GM21447 (cell line): ENCODE measurements around the gene HCFC2.
"Not testable (repeated sequence)": the region's sequence is repeated elsewhere in the genome, so short reads cannot be mapped to it uniquely, and the experiment has no call there.

Experiments
- ATAC-seq: cut with Tn5 transposase; IDR thresholded peaks from one replicate; pipeline ENCODE4 v1.9.1; 2021; ENCODE audit not compliant: unreplicated experiment

The HCFC2 gene

DNA sequence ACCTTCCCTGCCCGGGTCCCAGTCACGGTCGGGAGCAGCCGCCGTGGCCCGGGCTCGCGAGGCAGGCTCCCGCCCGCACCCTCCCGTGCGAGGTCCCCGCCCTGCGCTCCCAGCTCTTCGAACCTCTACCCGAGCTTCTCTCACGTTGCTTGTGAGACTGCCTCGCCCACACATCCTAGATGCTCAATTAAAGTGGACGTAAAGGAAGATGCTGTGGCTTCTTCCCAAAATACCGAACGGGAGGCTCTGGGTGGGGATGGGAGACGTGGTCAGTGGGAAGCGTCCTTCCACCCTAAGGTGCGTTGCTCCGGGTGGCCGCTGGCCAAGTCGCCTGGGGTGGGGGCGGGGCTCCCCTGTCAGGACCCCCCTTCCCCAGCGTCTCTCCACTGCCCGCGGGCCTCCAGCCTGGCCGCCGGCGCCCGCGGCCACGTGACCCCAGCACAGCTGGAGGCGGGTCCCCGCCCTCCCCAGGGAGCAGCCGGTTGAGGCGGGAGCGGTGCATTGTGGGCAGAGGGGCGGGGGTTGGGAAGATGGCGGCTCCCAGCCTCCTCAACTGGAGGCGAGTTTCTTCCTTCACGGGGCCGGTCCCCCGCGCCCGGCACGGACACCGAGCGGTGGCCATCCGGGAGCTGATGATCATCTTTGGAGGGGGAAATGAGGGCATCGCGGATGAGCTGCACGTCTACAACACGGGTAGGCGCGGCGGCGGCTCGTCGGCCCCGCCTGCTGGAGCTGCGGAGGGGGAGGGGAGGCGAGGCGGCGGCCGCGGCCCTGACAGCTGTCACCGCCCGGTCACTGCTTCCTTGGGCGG lies at the start of gene HCFC2:
TSS of gene HCFC2 (plus strand) at position 501 of the 811 bp plus-strand sequence. CDS start at position 531, 30 bp downstream.
- peak; percentile 83 for ATAC-seq

DNA sequence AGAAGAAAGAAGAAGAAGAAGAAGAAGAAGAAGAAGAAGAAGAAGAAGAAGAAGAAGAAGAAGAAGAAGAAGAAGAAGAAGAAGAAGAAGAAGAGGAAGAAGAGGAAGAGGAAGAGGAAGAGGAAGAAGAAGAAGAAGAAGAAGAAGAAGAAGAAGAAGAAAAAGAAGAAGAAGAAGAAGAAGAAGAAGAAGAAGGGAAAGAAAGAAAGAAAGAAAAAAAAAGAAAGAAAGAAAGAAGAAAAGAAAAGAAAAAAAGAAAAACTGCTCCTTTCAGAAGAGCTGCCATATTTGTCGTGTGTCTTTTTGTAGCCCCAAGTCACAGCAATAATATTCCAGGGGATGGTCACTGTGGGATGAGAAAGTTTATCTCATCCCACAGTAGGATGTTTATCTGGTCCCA lies 42.5 kb upstream of the HCFC2 start:
- not testable (repeated sequence) for ATAC-seq

DNA sequence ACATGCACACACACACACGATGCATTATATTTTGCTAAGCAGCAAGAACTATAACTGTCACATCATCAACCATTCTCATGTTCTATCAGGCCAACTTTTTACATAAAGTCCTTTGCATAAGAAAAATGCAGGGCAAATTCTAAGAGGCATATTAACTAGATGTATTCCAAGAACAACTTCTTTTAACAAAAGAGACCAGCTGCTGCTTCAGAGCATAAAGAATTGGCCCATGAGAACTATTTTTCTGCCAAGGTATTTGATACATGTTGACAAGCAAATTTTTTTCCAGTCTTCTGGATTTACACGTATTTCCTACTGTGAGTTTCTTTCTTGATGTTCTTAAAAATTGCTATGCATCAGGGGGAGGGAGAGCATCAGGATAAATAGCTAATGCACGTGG lies 41.5 kb upstream of the HCFC2 start:
- no peak for ATAC-seq

DNA sequence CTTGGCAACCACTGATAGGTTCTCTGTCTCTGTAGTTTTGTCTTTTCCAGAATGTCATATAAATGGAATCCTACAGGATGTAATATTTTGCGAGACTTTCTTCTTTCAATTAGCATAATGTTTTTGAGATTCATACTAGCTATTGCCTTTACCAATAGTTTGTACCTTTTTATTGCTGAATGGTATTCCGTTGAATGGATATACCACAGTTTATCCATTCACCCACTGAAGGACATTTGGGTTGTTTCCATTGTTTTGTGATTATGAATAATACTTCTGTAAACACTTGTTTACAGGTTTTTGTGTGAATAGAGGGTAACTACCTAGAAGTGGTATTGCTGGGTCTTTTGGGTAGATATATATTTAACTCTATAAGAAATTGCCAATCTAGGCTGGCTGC lies 40.6 kb upstream of the HCFC2 start:
- no peak for ATAC-seq

GRCh38 chr12:104024348-104024747 lies 40.0 kb upstream of the HCFC2 start:
- no peak for ATAC-seq

DNA sequence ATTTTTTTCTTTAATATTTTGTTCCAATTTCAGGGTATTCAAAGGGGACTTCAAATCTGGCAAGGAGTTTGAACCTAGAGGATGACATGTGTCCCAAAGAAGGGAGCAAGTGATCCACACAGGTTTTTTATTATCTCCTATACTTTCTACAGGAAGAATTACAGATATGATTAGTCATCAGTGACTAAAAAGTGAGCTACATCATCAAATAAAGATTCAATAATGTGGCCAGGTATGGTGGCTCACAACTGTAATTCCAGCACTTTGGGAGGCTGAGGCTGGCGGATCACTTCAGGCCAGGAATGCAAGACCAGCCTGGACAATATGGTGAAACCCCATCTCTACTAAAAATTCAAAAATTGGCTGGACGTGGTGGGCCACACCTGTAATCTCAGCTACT lies 38.6 kb upstream of the HCFC2 start:
- no peak for ATAC-seq

DNA sequence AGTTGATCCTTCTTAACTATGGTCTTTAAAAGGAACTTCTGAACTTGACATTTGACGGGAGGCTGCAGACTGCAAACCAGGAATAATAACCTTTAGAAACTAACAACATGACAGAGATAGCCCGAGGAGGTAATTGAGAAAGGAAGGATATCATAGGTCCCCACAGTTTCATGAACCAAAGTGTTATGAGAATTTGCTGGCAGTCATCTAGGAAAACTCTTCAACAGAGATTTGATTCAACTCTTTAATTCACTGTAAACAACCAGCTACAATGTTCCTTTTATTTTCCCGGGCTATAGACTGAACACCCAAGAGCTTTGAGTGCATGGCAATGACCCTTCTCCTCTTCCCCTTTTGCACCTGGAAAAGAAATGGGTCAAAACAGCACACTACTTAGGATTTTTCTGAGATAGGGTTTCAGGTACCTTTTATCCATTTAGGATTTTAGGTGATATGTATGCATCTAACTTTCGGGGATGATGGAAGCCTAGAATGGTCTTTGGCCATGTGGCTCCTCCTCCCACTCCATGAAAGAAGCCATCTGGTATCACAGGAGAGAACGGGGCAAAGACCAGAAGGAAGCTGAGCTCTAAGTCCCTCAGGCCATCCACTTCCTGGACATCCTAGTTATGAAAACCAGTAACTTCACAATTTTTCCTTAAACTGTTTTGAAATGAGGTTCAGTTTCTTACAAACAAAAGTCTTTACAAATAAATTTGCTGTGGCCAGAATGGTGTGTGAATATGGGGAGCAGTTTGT lies 37.3 kb upstream of the HCFC2 start:
- no peak for ATAC-seq

GRCh38 chr12:104030596-104030995 lies 33.7 kb upstream of the HCFC2 start:
- not testable (repeated sequence) for ATAC-seq

- not testable (repeated sequence) for ATAC-seq
These were observed 28.2 kb upstream of the HCFC2 start for GRCh38 chr12:104036143-104036542.

DNA sequence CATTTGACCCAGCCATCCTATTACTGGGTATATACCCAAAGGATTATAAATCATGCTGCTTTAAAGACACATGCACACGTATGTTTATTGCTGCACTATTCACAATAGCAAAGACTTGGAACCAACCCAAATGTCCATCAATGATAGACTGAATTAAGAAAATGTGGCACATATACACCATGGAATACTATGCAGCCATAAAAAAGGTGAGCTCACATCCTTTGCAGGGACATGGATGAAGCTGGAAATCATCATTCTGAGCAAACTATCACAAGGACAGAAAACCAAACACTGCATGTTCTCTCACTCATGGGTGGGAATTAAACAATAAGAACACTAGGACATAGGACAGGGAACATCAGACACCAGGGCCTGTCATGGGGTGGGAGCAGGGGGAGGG lies 24.6 kb upstream of the HCFC2 start:
- not testable (repeated sequence) for ATAC-seq

- no peak for ATAC-seq
These were observed 21.8 kb upstream of the HCFC2 start for GRCh38 chr12:104042580-104042979.

- ATAC-seq = no peak
These were observed 20.2 kb upstream of the HCFC2 start for GRCh38 chr12:104044158-104044557.

- no peak for ATAC-seq
These were observed 18.0 kb upstream of the HCFC2 start for GRCh38 chr12:104046306-104046705.

DNA sequence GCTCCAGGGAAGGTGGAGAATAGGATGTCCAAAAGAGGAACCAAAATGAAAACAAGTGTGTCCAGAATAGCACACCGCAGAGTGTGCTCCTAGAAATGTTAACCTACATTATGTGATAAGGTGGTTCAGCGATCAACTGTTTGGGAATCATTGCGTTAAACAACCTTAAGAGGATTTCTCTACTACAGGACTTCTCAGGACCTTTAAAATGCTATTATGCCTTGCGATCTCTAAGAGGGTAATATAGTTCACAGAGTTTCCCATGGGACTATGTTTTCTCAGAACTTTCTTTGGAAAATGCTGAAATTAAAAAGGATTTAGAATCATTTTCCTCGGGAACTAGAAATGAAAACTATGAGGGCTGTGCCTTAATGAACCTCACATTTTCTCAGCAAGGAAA lies 16.2 kb upstream of the HCFC2 start:
- no peak for ATAC-seq

- ATAC-seq = no peak
These were observed 15.5 kb upstream of the HCFC2 start for GRCh38 chr12:104048811-104049210.

GRCh38 chr12:104049278-104049902 lies 14.9 kb upstream of the HCFC2 start:
- no peak for ATAC-seq

DNA sequence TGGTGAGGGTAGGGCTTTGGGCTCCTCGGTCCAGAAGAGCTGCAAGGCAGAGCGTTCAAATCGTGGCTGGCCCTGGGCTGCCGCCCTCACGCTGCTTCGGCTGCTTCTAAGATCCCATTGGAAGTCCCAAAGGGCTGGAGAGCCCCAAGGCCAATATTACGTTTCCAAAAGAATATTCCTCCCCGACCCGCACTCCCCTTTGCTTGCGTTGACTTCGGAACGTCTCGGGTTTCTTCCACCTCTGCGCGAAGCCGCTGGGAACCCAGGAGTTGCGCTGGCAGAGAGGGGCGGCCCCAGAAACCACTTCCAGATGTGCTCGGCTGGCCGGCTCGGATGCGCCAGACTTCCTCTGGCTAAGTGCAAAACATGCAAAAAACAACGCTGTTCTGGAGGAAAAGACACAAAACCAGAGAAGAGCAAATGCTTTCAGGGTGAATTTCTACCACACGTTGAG lies 14.4 kb upstream of the HCFC2 start, which contains the start of gene GLT8D2:
TSS of gene GLT8D2 (minus strand) at position 285 of the 454 bp plus-strand sequence. CDS start 30,539 bp downstream, outside the sequence.
- no peak for ATAC-seq

- no peak for ATAC-seq
These were observed 13.9 kb upstream of the HCFC2 start for GRCh38 chr12:104050436-104050835.

DNA sequence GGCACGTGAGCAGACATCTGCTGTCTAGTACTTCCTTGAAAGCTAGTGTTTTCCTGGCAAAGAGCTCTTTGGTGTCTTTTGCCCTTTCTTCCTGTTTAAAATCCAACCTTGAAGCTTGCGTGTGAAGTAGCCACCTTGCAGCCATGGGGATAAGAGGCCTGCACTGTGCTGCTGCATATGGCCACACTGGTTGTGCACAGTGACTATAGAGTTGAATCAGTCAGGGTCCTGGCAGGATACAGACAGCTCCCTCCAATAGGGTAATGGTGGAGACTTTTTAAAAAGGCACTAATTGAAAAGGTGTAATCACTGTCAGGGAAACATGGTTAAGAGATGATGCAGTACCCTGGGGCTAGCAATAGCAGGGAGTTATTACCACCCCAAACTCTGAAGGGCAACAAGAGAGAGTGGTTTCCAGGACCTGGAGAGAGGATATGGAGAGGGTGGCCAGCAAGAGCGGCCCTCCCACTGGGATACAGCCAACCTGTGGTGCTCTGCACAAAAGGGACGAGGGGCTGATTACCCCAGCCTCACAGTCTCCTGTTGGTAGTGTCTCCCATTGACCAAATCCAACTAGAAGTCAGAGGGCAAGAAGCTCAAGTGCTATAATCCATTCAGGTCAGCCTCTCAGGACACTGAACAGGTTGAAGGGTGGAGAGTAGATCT lies 9.5 kb upstream of the HCFC2 start:
- no peak for ATAC-seq

DNA sequence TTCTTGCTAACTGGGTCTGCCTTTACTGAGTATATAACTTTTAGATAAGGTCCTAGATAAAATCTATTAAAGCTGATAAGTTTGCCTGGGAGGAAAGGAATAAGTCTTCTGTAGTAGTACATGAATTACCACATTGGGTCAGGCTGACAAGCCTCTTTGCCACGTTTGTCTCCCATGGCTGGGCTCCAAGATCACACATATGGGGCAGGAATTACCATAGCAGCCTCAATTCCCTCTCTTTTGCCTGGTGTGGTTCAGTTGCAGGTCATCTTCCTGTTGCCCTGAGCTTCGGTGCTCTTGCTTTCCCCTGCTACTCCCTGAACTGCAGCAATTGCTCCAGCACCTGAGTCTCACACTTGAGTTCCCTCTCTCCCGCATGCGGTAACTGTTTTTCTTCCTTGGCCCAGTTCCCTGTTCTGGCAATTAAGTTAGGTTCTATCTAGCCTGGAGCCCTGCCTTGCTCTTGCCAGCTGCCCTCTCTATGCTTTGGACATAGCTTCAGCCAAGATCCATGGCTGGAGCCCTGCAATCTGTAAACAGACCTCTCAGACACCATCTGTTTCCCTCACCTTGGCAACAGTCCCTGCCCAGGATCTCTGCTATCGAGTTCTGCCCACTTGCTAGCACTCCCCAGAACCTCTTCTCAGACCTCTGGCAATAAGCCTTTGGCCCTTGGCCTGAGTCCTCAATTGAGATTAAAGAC lies 8.5 kb upstream of the HCFC2 start:
- ATAC-seq = no peak
